Upper lobe of right lung (tissue), 1 donor: Measurements from ENCODE around the gene AFF1. TPM values are rescaled to one million over a fixed set of nuclear protein-coding genes. Genes with fewer than 3 reads are reported as not detected.

Experiments used
- ATAC-seq: fragments of 200-7000 bp; cut with Tn5 transposase; one replicate; pipeline ENCODE4 v1.9.1; 2020; ENCODE audit warnings: mild to moderate bottlenecking, moderate library complexity
- DNase-seq: peaks from one replicate; pipeline ENCODE4 v3.0.0-alpha.2; 2020
- H3K27ac ChIP-seq: fragments of 200-600 bp; one replicate; pipeline ENCODE4 v1.8.0; 2022
- H3K27me3 ChIP-seq: fragments of 200-600 bp; one replicate; pipeline ENCODE4 v1.8.0; 2022; ENCODE audit warnings: mild to moderate bottlenecking
- H3K36me3 ChIP-seq: fragments of 200-600 bp; one replicate; pipeline ENCODE4 v1.8.0; 2022
- H3K4me1 ChIP-seq: fragments of 200-600 bp; one replicate; pipeline ENCODE4 v1.8.0; 2022
- H3K4me3 ChIP-seq: fragments of 200-600 bp; one replicate; pipeline ENCODE4 v1.8.0; 2022; ENCODE audit warnings: mild to moderate bottlenecking
- H3K9me3 ChIP-seq: fragments of 200-600 bp; one replicate; pipeline ENCODE4 v1.8.0; 2022
- intact Hi-C: fragments of 100-400 bp; cut with DNase I; formaldehyde crosslinking; loops from one replicate; pipeline ENCODE4 v1.11.0; 2022
- total RNA-seq: library from RNA; stranded (reverse); fragmentation: NEBNext Ultra II Directional; extraction: Animal tissue kit (Norgen Biotek cat#: 25700); gene quantifications from one replicate; pipeline ENCODE4 v1.2.1, GENCODE V29; 2021
- TF ChIP-seq, protein P1 (sequence below): fragments of 200-600 bp; IDR thresholded peaks from one replicate; pipeline ENCODE4 v1.8.0; 2022; ENCODE audit warnings: antibody characterized with exemption
- donor health status: DM: no; HTN: yes; CAD: no; lungs with severe emphysema.

The AFF1 gene
- total RNA-seq, 1 donor from 2014 or later, result 103 TPM

DNA sequence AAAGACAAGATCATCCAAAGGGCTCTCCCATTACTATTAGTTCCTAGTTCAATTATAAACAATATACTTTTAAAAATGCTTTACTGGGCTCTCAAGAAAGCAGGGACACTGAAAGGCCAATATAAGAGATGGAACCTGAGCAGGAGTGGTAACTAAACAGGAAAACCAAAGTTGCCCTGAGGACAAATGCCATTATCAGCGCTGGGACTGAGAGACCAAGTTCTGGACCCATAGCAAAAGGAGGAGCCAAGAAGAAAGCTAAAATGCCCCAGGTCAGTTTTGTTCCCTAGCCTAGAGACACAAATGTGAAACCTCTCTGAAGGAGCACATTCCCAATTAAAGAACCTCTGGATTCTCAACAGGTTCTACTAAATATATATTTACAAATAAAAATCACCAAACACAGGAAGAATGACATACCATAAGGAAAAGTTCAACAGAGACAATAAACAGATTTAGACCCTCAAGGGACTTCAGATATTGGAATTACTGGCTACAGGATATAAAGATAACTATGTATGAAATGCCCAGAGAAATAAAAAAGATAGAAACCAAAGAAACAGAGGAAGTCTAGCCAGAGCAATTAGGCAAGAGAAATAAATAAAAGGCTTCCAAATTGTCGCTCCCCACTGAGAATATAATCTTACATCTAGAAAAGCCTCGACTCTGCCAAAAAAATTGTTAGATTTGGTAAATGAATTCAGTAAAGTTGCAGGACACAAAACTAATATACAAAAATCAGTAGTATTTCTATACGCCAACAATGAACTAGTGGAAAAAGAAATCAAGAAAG is 218.5 kb downstream of the AFF1 start:
- intact Hi-C loops, result no loop called here
- Histone ChIP-seq H3K4me1 (no peaks in the 10 kb centered on the region), H3K27ac (no peak overlapping the region), H3K27me3 (no peaks in the 10 kb centered on the region), H3K9me3 (no peaks in the 10 kb centered on the region), H3K36me3 (no peaks in the 10 kb centered on the region), H3K4me3 (no peak overlapping the region)
- no peak for DNase-seq
- ATAC-seq, result no peak
- TF ChIP-seq, protein P1, sequence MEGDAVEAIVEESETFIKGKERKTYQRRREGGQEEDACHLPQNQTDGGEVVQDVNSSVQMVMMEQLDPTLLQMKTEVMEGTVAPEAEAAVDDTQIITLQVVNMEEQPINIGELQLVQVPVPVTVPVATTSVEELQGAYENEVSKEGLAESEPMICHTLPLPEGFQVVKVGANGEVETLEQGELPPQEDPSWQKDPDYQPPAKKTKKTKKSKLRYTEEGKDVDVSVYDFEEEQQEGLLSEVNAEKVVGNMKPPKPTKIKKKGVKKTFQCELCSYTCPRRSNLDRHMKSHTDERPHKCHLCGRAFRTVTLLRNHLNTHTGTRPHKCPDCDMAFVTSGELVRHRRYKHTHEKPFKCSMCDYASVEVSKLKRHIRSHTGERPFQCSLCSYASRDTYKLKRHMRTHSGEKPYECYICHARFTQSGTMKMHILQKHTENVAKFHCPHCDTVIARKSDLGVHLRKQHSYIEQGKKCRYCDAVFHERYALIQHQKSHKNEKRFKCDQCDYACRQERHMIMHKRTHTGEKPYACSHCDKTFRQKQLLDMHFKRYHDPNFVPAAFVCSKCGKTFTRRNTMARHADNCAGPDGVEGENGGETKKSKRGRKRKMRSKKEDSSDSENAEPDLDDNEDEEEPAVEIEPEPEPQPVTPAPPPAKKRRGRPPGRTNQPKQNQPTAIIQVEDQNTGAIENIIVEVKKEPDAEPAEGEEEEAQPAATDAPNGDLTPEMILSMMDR, result no peak

DNA sequence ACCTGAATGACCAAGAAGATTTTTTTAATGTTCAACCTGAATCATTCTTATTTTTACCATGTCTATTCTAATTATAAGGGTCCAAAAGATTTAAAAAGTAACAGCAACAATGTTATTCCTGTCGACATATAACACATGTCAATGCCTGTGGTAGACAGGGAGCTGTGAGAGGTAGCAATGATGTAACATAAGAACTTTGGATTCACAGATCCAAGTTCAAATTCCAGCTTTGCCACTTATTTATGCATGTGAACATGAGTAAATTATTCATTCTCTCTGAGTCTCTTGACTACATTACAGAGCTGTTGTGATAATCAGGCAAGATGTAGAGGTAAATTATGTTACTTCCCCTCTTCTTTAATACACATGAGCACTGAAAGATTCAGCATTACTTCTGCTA is 231.1 kb downstream of the AFF1 start:
- Histone ChIP-seq H3K36me3 (peaks cover 32% of the 10 kb centered on the region), H3K4me3 (no peak overlapping the region), H3K27ac (no peak overlapping the region), H3K4me1 (no peaks in the 10 kb centered on the region), H3K27me3 (no peaks in the 10 kb centered on the region), H3K9me3 (no peaks in the 10 kb centered on the region)
- TF ChIP-seq, protein P1, result no peak
- ATAC-seq (no peak), DNase-seq (no peak)
- intact Hi-C loops, result loop anchor here (10.0 kb wide), 1 partner anchor 69 kb away; no protein-coding TSS in a partner anchor

- no peaks in the 10 kb centered on the region for H3K27me3 ChIP-seq
- ATAC-seq (no peak), DNase-seq (no peak)
- no peaks in the 10 kb centered on the region for H3K9me3 ChIP-seq
- no peak overlapping the region for H3K4me3 ChIP-seq
- no peaks in the 10 kb centered on the region for H3K4me1 ChIP-seq
- intact Hi-C loops, result loop anchor here (10.0 kb wide), 1 partner anchor 68 kb away; no protein-coding TSS in a partner anchor
- H3K36me3 ChIP-seq, result peaks cover 29% of the 10 kb centered on the region
- TF ChIP-seq, protein P1, result no peak
- no peak overlapping the region for H3K27ac ChIP-seq
Measured at GRCh38 chr4:87166296-87166854, 231.6 kb downstream of the AFF1 start.

- Histone ChIP-seq H3K9me3 (no peaks in the 10 kb centered on the region), H3K36me3 (peaks cover 10% of the 10 kb centered on the region), H3K4me1 (no peaks in the 10 kb centered on the region), H3K4me3 (no peak overlapping the region), H3K27ac (no peak overlapping the region), H3K27me3 (no peaks in the 10 kb centered on the region)
- TF ChIP-seq, protein P1, result no peak
- DNase-seq (no peak), ATAC-seq (no peak)
- intact Hi-C loops, result no loop called here
Measured at GRCh38 chr4:87171944-87172343, 237.1 kb downstream of the AFF1 start.

DNA sequence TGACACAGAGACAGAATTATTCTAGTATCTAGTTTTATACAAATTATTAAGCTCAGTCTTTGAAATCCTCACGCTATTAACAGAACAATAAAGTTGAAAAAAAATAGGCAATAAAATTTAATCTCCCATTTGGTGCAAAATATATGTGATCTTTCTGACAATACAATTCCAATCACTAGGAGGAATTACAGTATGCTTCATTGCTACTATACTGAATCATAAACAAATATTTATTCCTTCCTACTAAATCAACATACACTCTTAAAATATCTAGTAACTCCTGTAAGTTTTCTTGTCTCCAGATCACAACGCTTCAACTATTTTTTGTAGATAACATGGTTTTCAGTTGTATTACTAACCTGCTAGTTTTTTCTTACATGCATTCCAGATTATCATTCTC is 239.9 kb downstream of the AFF1 start:
- intact Hi-C loops, result no loop called here
- Histone ChIP-seq H3K9me3 (no peaks in the 10 kb centered on the region), H3K27ac (no peak overlapping the region), H3K36me3 (peaks cover 10% of the 10 kb centered on the region), H3K27me3 (no peaks in the 10 kb centered on the region), H3K4me3 (no peak overlapping the region), H3K4me1 (no peaks in the 10 kb centered on the region)
- ATAC-seq (no peak), DNase-seq (no peak)
- TF ChIP-seq, protein P1, result no peak
